ENCODE data around the gene MBD3. TPM values are rescaled to one million over a fixed set of nuclear protein-coding genes. Genes with fewer than 3 reads are reported as not detected.

Gene MBD3
- total RNA-seq, 4 donors from 2014 or later = 53.8 to 75.9 (median 64.5) TPM

DNA sequence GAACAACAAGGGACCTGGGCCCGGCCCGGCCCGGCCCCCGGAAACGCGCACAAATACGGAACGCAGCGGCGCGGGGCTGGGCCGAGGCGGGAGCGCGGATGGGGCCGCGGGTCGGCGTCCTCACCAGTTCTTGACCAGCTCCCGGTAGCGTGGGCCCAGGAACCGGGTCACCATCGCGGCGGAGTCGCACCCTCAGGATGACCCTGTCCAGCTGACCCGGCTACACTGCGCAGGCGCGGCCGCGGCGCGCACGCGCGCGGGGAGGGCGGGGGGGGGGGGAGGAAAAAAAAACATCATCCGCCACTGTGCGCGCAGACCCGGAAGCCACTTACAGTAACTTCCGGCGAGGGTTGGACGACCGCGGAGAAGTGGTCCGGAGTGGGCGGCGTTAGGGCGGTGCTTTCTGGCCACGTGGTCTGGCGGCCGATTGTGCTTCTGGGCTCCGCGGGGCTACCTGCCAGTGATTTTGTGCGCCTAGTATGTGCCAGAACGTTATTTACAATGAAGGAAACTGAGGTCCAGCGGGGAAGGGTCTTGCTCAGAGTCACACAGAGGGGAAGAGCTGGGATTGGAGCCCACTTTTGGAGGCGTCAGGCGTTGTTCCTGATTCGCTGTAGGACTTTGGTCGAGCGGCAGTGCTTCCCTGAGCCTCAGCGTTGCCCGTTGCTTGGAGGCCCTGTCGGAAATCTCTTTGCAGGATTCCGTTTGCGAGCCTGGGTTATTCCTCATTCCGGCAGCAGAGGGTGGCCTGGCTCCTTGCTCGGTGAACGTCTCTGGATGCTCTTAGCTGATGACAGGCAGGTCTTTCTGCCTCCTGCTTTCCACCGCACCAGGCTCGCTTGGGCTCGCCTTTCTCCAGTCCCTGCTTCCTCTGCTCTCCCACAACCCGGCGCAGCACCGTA, 12.8 kb upstream of the MBD3 start, which contains the start of gene UQCR11:
UQCR11 (minus strand) TSS at position 227 of the 902 bp plus-strand sequence; CDS start at position 174, 53 bp downstream.
- TF ChIP-seq, protein P1, sequence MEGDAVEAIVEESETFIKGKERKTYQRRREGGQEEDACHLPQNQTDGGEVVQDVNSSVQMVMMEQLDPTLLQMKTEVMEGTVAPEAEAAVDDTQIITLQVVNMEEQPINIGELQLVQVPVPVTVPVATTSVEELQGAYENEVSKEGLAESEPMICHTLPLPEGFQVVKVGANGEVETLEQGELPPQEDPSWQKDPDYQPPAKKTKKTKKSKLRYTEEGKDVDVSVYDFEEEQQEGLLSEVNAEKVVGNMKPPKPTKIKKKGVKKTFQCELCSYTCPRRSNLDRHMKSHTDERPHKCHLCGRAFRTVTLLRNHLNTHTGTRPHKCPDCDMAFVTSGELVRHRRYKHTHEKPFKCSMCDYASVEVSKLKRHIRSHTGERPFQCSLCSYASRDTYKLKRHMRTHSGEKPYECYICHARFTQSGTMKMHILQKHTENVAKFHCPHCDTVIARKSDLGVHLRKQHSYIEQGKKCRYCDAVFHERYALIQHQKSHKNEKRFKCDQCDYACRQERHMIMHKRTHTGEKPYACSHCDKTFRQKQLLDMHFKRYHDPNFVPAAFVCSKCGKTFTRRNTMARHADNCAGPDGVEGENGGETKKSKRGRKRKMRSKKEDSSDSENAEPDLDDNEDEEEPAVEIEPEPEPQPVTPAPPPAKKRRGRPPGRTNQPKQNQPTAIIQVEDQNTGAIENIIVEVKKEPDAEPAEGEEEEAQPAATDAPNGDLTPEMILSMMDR (IDR thresholded peaks at IDR 0.05) = peak; percentile 40 to 76 (median 61)
- TF ChIP-seq POLR2A (IDR thresholded peaks at IDR 0.05) = peak; percentile 46 to 52
- intact Hi-C loops (cut with DNase I; ENCODE audit: low total_unique reads) = no loop called here
- no peaks in the 10 kb centered on the region for H3K9me3 ChIP-seq
- H3K4me3 ChIP-seq = peak within 1 kb of the TSS; percentile 94 to 97
- H3K4me1 ChIP-seq = peaks cover 0 to 4% of the 10 kb centered on the region in 2 donors
- no peaks in the 10 kb centered on the region for H3K36me3 ChIP-seq
- peak within 1 kb of the TSS; percentile 86 to 95 for H3K27ac ChIP-seq
- H3K27me3 ChIP-seq = no peaks in the 10 kb centered on the region
- peak; percentile 95 to 96 for DNase-seq

DNA sequence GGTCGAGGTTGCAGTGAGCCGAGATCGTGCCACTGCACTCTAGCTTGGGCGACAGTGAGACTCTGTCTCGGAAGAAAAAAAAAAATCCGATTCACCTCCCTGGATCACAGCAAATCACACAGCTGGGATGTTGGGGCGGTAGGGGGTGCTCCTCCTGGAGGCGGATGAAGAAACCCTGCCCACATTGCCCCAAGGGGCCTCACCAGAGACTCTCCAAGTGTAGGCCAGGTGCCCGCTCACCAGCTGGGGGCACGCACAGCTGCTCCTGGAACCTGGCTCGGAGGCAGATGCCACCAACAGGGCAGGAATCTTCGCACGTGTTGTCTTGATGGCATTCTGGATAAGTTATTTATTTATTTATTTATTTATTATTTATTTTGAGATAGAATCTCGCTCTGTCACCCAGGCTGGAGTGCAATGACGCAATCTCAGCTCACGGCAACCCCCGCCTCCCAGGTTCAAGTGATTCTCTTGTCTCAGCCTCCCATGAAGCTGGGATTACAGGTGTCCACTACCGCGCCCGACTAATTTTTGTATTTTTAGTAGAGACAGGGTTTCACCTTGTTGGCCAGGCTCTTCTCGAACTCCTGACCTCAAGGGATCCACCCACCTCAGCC, 9.5 kb upstream of the MBD3 start:
- Histone ChIP-seq H3K4me3 (no peak overlapping the region), H3K4me1 (peaks cover 0 to 4% of the 10 kb centered on the region in 2 donors), H3K27me3 (no peaks in the 10 kb centered on the region), H3K36me3 (no peaks in the 10 kb centered on the region), H3K27ac (no peak overlapping the region), H3K9me3 (no peaks in the 10 kb centered on the region)
- no peak for DNase-seq
- intact Hi-C loops (cut with DNase I; ENCODE audit: low total_unique reads) = no loop called here
- TF ChIP-seq POLR2A (IDR thresholded peaks at IDR 0.05) = no peak
- TF ChIP-seq, protein P1 (IDR thresholded peaks at IDR 0.05) = no peak

DNA sequence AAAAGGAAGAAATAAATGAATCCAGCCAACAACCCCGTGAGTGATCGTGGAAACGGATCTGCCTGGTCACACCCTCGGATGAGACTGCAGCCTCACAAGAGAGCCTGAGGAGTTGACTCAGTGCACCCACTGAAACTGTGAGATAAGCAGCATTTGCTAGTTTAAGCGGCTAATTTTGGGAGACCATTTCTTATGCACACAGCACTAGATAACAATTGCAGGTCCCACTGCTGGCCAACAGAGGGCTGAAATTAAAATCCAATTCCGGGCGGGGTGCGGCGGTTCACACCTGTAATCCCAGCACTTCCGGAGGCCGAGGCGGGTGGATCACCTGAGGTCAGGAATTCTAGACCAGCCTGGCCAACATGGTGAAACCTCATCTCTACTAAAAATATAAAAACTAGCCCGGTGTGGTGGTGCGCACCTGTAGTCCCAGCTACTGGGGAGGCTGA, 9.0 kb upstream of the MBD3 start:
- Histone ChIP-seq H3K4me3 (no peak overlapping the region), H3K27ac (no peak overlapping the region), H3K27me3 (no peaks in the 10 kb centered on the region), H3K4me1 (peaks cover 0 to 4% of the 10 kb centered on the region in 2 donors), H3K9me3 (no peaks in the 10 kb centered on the region), H3K36me3 (no peaks in the 10 kb centered on the region)
- no peak for DNase-seq
- TF ChIP-seq POLR2A (IDR thresholded peaks at IDR 0.05) = no peak
- TF ChIP-seq, protein P1 (IDR thresholded peaks at IDR 0.05) = no peak
- intact Hi-C loops (cut with DNase I; ENCODE audit: low total_unique reads) = no loop called here

DNA sequence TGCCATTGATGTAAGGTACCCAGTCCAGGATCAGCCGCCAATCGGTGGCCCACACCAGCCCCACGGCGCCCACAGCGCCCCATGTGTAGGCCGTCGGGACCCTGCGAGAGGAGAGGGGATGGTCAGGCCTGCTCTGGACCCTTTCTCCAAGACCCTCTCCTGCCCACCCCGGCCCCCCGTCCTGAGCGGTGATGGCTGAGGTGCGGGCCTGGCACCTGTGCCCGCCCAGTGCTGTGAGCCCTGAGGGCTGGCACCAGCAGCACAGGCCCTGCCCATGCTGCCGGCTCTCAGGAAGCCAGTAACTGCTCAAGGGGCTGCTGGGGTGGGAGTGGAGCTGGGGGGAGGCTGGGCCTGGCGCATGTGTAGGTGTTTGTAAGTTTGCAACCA, 6.8 kb upstream of the MBD3 start:
- Histone ChIP-seq H3K27me3 (no peaks in the 10 kb centered on the region), H3K27ac (no peak overlapping the region), H3K9me3 (no peaks in the 10 kb centered on the region), H3K4me1 (peaks cover 0 to 3% of the 10 kb centered on the region in 2 donors), H3K4me3 (no peak overlapping the region), H3K36me3 (no peaks in the 10 kb centered on the region)
- intact Hi-C loops (cut with DNase I; ENCODE audit: low total_unique reads) = no loop called here
- no peak for DNase-seq
- TF ChIP-seq, protein P1 (IDR thresholded peaks at IDR 0.05) = no peak
- no peak for TF ChIP-seq POLR2A (IDR thresholded peaks at IDR 0.05)

All from uterus (tissue), 4 donors.